GM10266 (cell line): ENCODE data around the gene KCNAB1.
A peak's percentile ranks its signal among the peaks of the same experiment; 100 is the strongest.

Experiments used
- DNase-seq: peaks from one replicate; pipeline ENCODE4 v3.0.0; 2012; ENCODE audit errors: extremely low spot score
- TF ChIP-seq, protein P1 (sequence below): IDR thresholded peaks from 2 replicates; pipeline ENCODE4 v1.5.1; 2012; ENCODE audit warnings: mild to moderate bottlenecking, low read depth; ENCODE audit not compliant: control insufficient read depth, insufficient read depth; ENCODE audit errors: missing control alignments

The KCNAB1 gene

DNA sequence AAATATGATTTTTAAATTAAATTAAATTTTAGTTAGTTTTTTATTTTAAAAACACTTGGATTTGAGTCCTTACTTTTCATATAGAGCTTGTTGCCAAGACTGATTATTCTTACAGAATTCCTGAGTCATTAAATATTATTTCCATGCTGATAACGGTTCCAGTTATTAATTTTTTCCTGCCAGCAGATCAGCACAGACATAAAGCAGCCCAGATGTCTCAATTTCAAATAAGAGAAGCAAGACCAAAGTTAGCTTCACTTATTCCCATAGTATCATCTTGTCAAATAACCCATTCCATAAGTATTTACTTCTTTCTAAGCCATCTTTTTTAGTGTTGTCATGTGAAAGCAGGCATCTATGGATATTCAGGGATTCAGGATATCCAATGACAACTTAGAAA lies 359.2 kb downstream of the KCNAB1 start:
- no peak for DNase-seq
- TF ChIP-seq, protein P1, sequence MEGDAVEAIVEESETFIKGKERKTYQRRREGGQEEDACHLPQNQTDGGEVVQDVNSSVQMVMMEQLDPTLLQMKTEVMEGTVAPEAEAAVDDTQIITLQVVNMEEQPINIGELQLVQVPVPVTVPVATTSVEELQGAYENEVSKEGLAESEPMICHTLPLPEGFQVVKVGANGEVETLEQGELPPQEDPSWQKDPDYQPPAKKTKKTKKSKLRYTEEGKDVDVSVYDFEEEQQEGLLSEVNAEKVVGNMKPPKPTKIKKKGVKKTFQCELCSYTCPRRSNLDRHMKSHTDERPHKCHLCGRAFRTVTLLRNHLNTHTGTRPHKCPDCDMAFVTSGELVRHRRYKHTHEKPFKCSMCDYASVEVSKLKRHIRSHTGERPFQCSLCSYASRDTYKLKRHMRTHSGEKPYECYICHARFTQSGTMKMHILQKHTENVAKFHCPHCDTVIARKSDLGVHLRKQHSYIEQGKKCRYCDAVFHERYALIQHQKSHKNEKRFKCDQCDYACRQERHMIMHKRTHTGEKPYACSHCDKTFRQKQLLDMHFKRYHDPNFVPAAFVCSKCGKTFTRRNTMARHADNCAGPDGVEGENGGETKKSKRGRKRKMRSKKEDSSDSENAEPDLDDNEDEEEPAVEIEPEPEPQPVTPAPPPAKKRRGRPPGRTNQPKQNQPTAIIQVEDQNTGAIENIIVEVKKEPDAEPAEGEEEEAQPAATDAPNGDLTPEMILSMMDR: no peak

DNA sequence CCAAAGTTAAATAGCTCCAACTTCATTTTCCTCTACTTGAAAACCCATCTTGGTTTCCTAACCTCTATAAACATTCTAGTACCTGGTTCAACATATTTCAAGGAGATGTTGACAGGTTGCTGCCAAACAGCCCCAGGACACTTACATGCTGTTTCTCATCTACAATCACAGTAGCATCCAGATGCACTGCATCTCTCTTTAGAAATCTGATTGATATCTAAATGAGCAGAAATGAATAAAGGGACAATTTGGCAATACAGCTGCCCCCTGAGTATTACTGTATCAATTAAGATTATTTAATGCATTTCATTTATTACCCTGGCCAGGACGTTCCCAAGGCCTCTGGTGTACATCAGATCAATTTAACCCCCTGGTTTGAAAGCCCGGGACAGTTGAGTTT lies 360.6 kb downstream of the KCNAB1 start:
- no peak for DNase-seq
- TF ChIP-seq, protein P1: no peak

DNA sequence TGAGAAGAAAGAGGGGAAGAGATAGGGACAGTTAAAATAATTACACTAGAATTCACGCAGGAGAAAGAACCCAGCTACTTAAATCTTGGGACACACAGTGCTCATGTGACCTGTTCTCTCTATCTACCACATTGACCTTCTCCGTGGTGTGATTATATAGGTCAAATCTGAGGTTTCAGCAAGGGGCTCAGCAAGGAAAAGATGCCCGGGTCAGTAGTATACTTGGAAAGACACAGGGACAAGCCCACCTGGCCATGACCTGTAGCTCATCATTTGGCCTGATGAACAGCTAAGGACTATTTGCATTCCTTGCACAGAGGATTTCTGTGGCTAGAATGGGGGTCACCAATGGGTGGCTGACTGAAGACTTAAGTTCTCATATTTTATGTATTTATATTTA lies 362.6 kb downstream of the KCNAB1 start:
- TF ChIP-seq, protein P1: no peak
- no peak for DNase-seq

DNA sequence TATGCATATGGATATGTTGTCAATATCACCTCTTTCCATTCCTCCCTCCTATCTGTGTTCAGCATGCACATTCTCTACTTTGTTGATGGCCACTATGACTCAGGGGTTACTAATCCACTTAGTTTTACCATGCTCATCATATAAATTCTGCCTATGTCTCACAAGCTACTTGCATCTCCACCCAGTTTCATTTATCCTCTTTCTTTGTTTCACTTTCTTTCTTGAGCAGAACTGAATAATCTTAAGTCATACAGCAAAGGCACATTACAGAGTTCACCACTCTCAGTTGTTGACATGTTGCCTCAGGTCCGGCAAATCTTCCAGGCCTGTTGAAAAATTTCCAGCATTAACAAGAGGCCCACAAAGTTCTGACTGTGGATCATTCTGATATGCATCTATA lies 363.0 kb downstream of the KCNAB1 start:
- DNase-seq: peak; percentile 43
- TF ChIP-seq, protein P1: no peak

DNA sequence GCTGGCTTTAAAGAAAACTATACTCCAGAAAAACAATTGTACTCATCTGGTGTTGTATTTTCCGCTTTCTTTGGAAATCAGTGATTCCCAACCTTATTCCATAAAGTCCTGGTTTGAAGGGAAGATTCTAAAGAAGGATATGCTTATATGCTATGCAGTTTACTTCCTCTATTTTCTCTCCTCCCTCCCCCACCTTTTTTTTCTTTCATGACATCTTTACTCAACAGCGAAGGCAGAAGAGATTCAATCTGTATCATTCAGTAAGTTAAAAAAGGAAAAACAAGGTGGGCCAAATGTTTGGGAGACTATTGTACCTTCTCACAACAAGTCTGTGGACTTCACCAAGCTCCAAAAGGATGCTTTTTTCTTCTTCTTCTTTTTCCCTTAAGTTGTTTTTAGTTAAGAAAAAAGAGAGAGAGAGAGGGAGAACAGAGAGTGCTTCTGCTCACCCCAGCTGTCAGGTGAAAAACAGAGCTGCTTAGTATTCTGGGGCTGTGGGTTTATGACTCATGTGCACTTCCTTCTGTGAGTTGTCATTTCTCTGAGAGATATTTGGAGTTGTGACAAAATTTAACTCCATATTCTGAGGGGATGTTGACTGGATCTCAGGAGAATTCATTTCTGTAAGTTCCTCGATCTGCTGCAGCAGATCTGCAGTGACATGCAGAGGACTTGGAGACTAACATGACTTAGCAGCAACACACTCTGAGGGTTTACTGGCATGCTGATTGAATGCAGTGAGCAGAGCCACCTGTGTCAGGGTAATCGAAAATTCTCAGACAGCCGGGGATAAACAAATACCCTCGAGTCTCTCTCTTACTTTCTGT lies 363.8 kb downstream of the KCNAB1 start:
- TF ChIP-seq, protein P1: no peak
- peak; percentile 38 for DNase-seq

DNA sequence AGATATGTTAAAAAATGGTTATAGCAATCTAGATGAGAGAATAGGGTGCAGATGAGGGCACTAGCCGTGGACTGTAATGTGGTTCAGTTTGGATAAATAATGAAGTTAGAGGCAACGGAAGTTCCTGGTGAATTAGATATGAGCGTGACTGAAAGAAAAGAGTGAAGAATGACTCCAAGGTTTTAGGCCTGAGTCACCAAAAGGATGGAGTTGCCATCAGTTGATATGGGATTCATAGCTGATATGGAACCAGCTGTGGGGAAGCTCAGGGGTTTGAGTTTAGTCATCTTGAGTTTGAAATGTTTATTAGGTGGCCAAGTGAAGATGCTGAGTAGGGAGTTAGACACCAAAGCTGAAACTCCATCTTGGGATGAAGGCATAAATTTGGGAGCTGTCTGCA lies 368.4 kb downstream of the KCNAB1 start:
- TF ChIP-seq, protein P1: no peak

DNA sequence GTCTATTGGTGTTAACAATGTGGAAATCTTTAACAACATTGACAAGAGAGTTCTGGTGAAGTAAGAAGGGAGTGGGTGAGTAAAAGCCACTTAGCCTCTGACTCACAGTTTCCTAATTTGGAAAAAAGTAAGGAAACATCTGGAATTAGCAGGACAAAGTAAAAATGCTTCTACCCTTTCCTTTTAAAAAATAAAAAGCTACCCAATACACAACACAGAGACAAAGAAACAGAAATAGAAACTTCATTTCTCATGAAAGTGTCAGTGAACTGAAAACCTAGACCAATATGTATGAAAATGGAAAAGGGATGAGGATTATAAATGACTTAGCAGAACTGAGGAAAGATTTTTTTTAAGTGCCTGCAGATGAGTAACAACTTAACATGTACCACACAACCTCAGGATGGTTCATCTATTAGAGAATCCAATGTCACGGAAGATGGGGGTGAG lies 369.1 kb downstream of the KCNAB1 start:
- no peak for DNase-seq
- TF ChIP-seq, protein P1: no peak

More for the DNA sequence above, 368.4 kb downstream of the KCNAB1 start:
- no peak for DNase-seq
